SIG-M5 (cell line): Measurements from ENCODE around the gene PITPNC1.
A peak's percentile ranks its signal among the peaks of the same experiment; 100 is the strongest.
"Not testable (repeated sequence)": the region's sequence is repeated elsewhere in the genome, so short reads cannot be mapped to it uniquely, and the experiment has no call there.

Source experiments
- DNase-seq: peaks from one replicate; lab custom pipeline; 2025; lab: John Stamatoyannopoulos, UW

PITPNC1 gene

GRCh38 chr17:67401106-67401505 is 24.0 kb downstream of the PITPNC1 start:
- DNase-seq: no peak

- DNase-seq: no peak
Measured at GRCh38 chr17:67401598-67402504, 24.8 kb downstream of the PITPNC1 start.

DNA sequence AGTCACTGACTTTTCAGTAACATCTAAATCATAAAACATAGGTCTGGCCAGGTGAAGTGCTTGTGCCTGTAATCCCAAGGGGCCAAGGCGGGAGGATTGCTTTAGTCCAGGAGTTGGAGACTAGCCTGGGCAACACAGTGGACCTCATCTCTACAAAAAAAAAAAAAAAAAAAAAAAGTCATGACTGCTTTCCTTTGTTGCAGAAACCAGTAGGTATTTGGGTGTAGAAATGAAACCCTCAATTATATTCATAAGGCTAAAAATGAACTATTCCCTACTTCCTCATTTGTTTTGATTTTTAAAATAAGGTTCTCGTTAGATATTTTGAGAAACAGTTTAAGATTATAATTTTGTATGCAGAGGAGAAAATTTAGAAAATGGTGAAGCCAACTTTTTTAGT is 26.0 kb downstream of the PITPNC1 start:
- no peak for DNase-seq

- no peak for DNase-seq
Measured at GRCh38 chr17:67403483-67403882, 26.4 kb downstream of the PITPNC1 start.

DNA sequence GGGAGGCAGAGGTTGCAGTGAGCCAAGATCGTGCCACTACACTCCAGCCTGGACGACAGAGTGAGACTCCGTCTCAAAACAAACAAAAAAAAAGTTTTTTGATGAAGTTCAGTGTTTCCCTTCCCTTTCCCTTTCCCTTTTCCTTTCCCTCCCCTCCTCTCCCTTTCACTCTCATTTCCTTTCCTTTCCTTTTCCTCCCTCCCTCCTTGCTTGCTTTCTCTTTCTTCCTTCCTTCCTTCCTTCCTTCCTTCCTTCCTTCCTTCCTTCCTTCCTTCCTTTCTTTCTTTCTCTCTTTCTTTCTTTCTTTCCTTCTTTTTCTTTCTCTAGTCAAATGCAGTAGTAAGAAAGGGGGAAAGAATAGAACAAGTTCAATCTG is 31.4 kb downstream of the PITPNC1 start:
- not testable (repeated sequence) for DNase-seq

GRCh38 chr17:67411397-67411796 is 34.3 kb downstream of the PITPNC1 start:
- no peak for DNase-seq

- DNase-seq: no peak
Measured at GRCh38 chr17:67412032-67412431, 35.0 kb downstream of the PITPNC1 start.

- DNase-seq: no peak
Measured at GRCh38 chr17:67412941-67413340, 35.9 kb downstream of the PITPNC1 start.

- DNase-seq: no peak
Measured at GRCh38 chr17:67413388-67413787, 36.3 kb downstream of the PITPNC1 start.

GRCh38 chr17:67414130-67414529 is 37.0 kb downstream of the PITPNC1 start:
- DNase-seq: no peak

GRCh38 chr17:67414559-67414958 is 37.5 kb downstream of the PITPNC1 start:
- DNase-seq: no peak

GRCh38 chr17:67415291-67415690 is 38.2 kb downstream of the PITPNC1 start:
- no peak for DNase-seq

DNA sequence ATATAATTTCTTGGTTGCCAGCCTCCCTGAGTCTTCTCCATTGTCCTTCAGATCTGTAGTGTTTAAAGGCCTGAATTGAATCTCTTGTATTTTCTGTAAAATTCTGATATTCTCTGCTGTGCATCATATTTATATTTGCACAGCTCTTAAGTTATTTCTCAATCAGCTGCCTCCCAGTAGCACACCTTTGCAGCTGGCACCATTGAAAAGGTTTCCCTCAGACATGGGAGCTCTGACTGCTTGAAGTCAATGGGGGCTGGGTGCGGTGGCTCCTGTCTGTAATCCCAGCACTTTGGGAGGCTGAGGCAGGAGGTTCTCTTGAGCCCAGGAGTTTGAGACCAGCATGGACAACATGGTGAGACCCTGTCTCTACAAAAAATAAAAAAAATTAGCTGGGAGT is 40.4 kb downstream of the PITPNC1 start:
- no peak for DNase-seq

DNA sequence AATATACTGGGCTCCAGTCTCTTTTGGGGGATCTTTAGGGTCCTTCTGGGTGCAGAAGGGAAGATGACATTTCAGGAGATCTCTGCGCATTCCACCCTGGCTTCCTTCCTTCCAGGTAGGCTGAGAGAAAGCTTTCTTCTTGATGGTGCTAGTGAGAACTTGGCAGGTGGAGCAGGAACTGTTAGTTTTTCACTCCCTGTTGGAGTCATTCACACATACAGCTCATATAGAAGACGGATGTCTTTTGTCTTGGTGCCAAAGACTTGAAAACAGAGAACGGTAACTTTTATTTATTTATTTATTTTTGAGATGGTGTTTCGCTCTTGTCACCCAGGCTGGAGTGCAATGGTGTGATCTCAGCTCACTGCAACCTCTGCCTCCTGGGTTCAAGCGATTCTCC is 43.9 kb downstream of the PITPNC1 start:
- DNase-seq: no peak

GRCh38 chr17:67421869-67422273 is 44.8 kb downstream of the PITPNC1 start:
- peak; percentile 87 for DNase-seq

DNA sequence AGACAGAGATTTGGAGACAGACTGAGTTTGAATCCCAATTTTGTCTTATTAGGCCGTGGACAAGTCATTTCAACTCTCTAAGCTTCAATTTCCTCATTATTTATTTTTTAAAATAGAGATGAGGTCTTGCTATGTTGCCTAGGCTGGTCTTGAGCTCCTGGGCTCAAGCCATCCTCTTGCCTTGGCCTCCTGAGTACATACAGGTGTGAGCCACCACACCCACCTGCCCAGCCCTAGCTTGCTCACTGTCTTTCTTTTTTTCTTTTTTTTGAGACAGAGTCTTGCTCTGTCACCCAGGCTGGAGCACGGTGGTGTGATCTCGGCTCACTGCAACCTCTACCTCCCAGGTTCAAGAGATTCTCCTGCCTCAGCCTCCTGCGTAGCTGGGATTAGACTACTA is 45.2 kb downstream of the PITPNC1 start:
- DNase-seq: not testable (repeated sequence)

GRCh38 chr17:67422897-67423296 is 45.8 kb downstream of the PITPNC1 start:
- no peak for DNase-seq

- DNase-seq: no peak
Measured at GRCh38 chr17:67425571-67426160, 48.6 kb downstream of the PITPNC1 start.

GRCh38 chr17:67427424-67427823 is 50.3 kb downstream of the PITPNC1 start:
- DNase-seq: no peak

DNA sequence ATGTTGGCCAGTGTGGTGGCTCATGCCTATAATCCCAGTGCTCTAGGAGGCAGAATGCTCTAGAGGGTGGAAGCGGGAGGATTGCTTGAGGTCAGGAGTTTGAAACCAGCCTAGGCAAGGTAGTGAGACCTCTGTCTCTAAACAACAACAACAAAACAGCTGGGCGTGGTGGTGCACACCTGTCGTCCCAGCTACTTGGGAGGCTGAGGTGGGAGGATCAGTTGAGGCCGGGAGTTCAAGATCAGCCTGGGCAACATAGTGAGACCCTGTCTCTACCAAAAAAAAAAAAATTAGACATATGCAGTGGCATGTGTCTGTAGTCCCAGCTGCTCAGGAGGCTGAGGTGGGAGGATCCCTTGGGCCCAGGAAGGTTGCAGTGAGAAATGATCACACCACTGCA is 53.4 kb downstream of the PITPNC1 start:
- not testable (repeated sequence) for DNase-seq

GRCh38 chr17:67431249-67432015 is 54.4 kb downstream of the PITPNC1 start:
- DNase-seq: peak; percentile 28

GRCh38 chr17:67433248-67433924 is 56.3 kb downstream of the PITPNC1 start:
- DNase-seq: no peak
